GM18508 (cell line): ENCODE measurements around the gene ACMSD.
A peak's percentile ranks its signal among the peaks of the same experiment; 100 is the strongest.

Source experiments
- ATAC-seq: cut with Tn5 transposase; IDR thresholded peaks from one replicate; pipeline ENCODE4 v1.9.1; 2021; ENCODE audit warnings: moderate number of reproducible peaks; ENCODE audit not compliant: insufficient read depth, unreplicated experiment

Gene ACMSD

GRCh38 chr2:134934641-134935040, 96.2 kb downstream of the ACMSD start:
- no peak for ATAC-seq

DNA sequence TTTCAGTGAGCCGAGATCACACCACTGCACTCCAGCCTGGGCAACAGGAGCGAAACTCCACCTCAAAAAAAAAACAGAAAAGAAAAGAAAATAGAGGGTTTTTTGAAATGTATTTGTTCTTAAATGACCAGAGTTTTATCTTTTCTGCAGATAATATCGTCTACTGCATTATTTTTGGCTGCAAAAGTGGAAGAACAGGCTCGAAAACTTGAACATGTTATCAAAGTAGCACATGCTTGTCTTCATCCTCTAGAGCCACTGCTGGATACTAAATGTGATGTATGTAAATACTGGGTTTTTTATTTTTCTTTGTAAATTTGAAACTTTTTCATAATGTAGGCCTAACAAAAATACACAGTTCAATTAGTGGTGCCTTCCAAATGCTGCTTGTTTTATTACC, 98.3 kb downstream of the ACMSD start:
- no peak for ATAC-seq

DNA sequence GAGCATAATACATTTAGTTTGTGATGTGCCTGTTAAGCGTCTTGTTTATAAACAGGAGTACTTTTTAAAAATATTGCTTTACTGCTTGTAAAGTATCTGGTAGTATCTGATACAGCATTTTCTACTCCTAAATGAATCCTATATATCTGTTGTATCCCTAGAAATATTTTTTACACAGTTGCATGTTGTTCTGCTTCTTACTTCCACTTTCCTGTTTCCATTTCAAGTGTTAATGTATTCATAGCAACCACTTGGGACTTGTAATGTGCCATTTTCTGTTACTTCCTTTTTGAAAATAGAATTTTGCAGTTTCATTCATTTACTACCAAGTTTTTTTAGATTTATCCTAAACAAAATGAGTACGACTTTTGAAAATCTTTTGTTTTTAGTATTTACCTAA, 105.1 kb downstream of the ACMSD start:
- ATAC-seq: peak; percentile 59

DNA sequence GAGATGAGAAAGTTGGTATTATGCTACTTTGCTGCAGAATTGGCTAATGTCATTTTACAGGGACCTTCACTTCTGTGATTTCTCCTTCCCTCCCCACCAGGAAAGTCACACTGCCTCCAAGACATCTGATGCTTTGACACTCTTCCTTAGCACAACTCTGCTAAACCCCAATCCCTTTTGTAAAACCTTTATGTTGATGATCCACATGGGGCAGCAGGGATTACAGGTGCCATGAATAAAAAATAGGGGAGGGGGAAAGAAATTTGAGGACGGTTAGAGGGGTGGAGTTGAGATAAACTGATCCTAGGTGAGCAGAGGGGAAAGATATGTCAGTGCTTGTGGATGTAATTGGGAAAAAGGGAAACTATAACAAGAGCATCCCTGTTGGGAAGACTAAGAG, 106.6 kb downstream of the ACMSD start:
- ATAC-seq: no peak

DNA sequence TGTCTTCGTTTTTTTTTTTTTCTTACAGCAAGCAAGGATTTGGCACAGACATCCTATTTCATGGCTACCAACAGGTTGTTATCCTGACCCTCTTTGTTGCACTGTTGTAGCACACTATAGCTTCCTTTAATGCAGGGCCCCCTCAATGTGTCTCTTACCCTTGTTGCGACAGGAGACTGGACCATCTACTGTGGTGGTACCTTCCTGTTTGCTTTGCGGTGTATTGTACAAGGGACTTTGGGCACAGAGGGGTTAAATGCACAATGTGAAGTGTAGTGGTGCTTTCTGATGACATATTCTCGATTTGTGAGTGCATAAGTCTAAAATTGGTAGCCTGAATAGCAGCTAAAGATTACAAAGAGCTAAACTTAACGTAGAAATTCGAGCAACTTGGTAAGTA, 107.7 kb downstream of the ACMSD start:
- no peak for ATAC-seq

DNA sequence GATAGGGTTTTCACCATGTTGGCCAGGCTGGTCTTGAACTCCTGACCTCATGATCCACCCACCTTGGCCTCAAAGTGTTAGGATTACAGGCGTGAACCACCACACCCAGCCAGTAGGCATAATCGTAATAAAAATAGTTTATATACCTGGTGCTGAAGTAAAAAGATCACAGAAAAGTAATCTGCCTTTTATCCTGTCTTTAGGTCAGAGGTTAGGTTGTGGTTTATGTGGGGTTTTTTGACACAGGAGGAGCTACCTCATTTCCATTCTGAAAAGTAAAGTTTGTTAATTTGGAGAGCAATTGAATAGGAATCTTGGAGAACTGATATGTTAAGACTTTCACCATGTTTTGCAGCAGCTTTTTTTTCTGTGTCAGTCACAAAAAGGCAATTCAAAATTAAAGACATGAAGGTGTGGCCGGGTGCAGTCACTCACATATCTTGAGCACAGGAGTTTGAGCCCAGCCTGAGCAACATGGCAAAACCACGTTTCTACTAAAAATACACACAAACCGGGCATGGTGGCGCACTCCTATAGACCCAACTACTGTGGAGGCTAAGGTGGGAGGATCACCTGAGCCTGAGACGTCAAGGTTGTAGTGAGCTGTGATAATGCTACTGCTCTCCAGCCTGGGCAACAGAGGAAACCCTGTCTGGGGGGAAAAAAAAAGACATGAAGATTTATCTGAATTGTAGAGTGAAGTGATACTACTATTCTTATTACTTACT, 111.7 kb downstream of the ACMSD start:
- ATAC-seq: no peak

DNA sequence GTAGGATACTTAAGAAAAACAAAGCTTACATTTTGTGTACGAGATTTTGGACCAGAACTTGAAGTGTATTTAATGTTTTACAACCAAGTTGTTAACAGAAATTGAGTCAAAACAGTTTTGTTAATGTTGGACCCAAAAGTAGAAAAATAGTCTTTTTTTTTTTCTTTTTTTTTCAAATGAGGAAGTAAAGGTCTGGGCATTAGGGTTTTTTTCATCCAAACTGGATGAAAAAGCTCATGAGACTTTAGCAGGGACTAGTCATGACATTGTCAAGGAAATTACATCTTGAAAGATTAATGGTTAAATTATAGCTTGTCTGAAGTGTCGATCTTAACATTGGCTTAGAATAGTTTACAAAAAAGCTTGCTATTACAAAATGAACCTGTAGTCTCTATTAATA, 112.5 kb downstream of the ACMSD start:
- no peak for ATAC-seq
